HG03025 (cell line): Measurements from ENCODE around the gene RBBP4.

Experiments
- ATAC-seq: cut with Tn5 transposase; IDR thresholded peaks from one replicate; pipeline ENCODE4 v1.9.1; 2021; ENCODE audit warnings: mild to moderate bottlenecking, moderate library complexity; ENCODE audit not compliant: unreplicated experiment, low FRiP score

The RBBP4 gene

GRCh38 chr1:32716312-32717148 is 65.5 kb downstream of the RBBP4 start:
- ATAC-seq: no peak

GRCh38 chr1:32717503-32717902 is 66.5 kb downstream of the RBBP4 start:
- no peak for ATAC-seq

DNA sequence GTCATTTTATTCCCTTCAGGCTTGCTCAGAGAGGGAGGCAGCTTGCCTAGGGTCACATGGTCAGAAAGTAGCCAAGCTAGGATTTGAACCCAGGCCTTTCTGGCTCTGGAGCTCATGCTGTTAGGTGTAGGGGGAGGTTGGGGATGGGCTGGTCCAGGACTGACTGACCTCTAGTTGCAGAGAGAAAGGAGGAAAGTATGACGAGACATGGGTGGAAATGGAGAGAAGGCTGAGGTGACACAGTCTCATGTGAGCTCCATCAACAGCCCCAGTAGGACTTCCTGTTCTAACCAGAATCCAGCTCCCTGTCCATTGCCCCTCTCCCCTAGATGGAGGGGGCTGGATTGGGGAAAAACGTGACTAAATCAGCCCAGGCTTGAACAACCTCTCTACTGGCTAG is 67.0 kb downstream of the RBBP4 start:
- ATAC-seq: no peak

- no peak for ATAC-seq
Measured at GRCh38 chr1:32718527-32718926, 67.5 kb downstream of the RBBP4 start.

GRCh38 chr1:32719681-32720275 is 68.8 kb downstream of the RBBP4 start:
- ATAC-seq: no peak

DNA sequence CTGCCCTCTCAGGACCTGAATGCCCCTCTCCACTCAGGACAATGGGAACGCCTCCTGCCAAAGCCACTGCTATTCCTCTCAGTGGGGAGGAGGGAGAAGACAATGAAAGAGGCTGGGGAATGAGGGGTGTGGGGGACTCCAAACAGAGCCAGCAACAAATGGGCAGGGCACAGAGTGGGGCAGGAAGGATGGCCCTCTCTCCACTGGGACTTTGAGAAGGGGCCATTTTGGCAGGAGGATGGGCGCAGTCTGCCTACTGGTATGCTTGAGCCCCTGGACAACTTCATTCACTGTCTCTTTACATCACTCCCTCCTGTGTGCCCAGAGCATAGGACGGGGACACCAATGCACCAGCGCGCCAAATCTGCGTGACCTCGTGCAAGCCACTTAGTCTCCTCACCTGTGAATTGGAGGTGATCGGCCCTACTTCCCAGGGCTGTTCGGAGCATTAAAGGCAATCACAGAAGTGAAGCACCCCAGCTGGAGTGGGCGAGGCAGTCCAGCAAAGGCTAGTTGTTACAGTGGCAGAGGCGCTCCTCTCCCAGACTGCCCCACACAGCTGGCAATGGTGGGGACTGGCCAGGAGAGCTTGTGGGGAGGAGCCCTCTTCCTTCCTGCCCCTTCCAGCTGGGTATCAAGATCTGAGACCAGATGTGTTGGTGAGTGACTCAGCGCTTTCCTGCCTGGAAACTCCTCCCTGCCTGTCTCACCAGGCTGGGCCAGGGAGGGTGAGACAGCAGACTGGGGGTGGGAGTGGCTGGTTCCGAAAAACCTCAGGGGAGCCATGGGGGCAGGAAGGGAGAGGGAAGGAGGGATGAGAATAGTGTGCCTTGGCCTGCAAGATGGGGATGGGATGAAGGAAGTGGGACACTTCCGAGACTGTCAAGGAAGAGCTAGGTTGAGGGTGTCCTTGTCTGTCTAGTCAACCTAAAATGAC is 73.9 kb downstream of the RBBP4 start:
- ATAC-seq: no peak

DNA sequence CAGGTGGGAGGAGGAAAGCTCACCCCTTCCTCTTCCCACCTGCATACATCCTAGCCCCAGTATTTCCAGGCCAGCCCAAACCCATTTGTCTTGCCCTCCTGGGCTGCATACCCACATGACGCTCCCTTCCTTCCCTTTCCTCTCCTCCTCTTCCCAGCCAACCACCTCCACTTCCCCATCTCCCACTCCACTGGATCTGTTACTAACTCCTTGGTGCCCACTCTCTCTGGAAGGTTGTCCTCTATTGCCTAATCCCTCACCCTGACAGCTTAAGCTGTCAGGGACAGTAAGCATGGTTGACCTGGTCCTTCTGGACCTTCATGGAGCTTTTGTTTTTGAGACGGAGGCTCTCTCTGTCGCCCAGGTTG is 74.6 kb downstream of the RBBP4 start:
- no peak for ATAC-seq

- no peak for ATAC-seq
Measured at GRCh38 chr1:32727876-32728275, 76.9 kb downstream of the RBBP4 start.

GRCh38 chr1:32728413-32729077 is 77.5 kb downstream of the RBBP4 start:
- ATAC-seq: no peak

GRCh38 chr1:32729254-32730046 is 78.4 kb downstream of the RBBP4 start:
- no peak for ATAC-seq

DNA sequence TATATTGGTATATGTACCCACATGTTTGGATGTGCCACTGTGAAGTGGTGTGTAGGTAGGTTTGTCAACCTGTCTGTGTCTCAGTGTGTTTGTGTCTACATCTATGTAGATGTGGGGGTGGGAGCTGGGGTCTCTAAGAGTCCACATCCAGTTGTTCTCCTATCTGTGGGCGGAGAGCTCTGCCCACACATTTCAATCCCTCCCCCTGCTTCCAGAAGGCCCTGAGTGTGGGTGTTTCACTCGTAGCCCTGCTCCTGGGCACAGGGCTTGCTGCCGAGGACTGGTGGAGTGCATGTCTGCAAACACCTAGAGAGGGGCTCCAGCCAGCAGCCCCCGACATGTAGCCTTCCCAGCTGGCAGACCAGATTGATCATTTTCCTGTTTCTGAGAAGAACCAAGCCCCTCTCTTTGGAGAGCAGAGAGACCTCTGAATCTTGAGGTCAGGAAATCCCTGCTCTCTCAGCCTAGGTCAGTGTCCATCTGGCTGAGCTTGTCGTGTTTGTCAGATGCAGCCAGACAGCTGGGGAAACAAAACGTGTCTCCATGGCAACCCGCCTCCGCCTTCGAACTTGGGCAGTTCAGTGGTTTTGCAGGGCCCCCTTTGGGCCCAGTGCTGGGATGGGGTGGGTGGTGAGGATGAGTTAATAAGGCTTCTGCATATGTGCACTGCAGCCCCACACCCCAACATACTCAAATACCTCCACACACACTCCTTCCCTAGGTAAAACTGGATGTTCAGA is 82.7 kb downstream of the RBBP4 start:
- no peak for ATAC-seq
